GM18873 (cell line): ENCODE results near the gene SCML2.
"Not testable (repeated sequence)": the region's sequence is repeated elsewhere in the genome, so short reads cannot be mapped to it uniquely, and the experiment has no call there.

Experiments
- ATAC-seq: cut with Tn5 transposase; IDR thresholded peaks from one replicate; pipeline ENCODE4 v1.9.1; 2021; ENCODE audit warnings: mild to moderate bottlenecking, moderate library complexity, moderate number of reproducible peaks; ENCODE audit not compliant: unreplicated experiment, low FRiP score

SCML2 gene

GRCh38 chrX:18272222-18272621 is 82.3 kb downstream of the SCML2 start:
- ATAC-seq, result no peak

GRCh38 chrX:18271725-18272124 is 82.8 kb downstream of the SCML2 start:
- no peak for ATAC-seq

- ATAC-seq, result no peak
Measured at GRCh38 chrX:18271309-18271708, 83.2 kb downstream of the SCML2 start.

GRCh38 chrX:18255059-18255458 is 99.4 kb downstream of the SCML2 start:
- no peak for ATAC-seq

- no peak for ATAC-seq
Measured at GRCh38 chrX:18252644-18253359, 101.7 kb downstream of the SCML2 start.

GRCh38 chrX:18229646-18230045 is 124.8 kb downstream of the SCML2 start:
- ATAC-seq, result not testable (repeated sequence)

GRCh38 chrX:18228069-18228468 is 126.4 kb downstream of the SCML2 start:
- no peak for ATAC-seq

GRCh38 chrX:18227458-18227857 is 127.0 kb downstream of the SCML2 start:
- no peak for ATAC-seq

GRCh38 chrX:18220786-18221185 is 133.7 kb downstream of the SCML2 start, which contains the start of gene BEND2:
BEND2 (minus strand) TSS chrX:18220886; CDS start chrX:18220750, 136 bp downstream.
- no peak for ATAC-seq

- ATAC-seq, result no peak
Measured at GRCh38 chrX:18210470-18210869, 144.0 kb downstream of the SCML2 start.

- no peak for ATAC-seq
Measured at GRCh38 chrX:18206657-18207056, 147.8 kb downstream of the SCML2 start.

- no peak for ATAC-seq
Measured at GRCh38 chrX:18203631-18204030, 150.9 kb downstream of the SCML2 start.

GRCh38 chrX:18194688-18195087 is 159.8 kb downstream of the SCML2 start:
- ATAC-seq, result no peak
